Esophagus squamous epithelium (tissue), 4 donors: ENCODE measurements around the gene GPR21.

Experiments used
- POLR2A ChIP-seq, 4 donors: fragments of 450-650 bp; IDR thresholded peaks; one replicate each; pipeline ENCODE4 v1.6.1; 2017; ENCODE audit warnings: antibody characterized with exemption in 4 of 4, mild to moderate bottlenecking in 4 of 4, moderate library complexity in 3 of 4
- TF ChIP-seq, protein P1 (sequence below), 6 experiments: fragments of 450-650 bp in 4 of 6; fragments of 200-600 bp in 2 of 6; sonication (generic) in 2 of 6; IDR thresholded peaks; one replicate each; pipeline ENCODE4 v1.5.1; 2016 to 2019; ENCODE audit warnings: antibody characterized with exemption in 6 of 6, mild to moderate bottlenecking in 4 of 6, moderate library complexity in 4 of 6

GRCh38 chr9:123074628-123075027, 41.2 kb downstream of the GPR21 start:
- TF ChIP-seq, protein P1, sequence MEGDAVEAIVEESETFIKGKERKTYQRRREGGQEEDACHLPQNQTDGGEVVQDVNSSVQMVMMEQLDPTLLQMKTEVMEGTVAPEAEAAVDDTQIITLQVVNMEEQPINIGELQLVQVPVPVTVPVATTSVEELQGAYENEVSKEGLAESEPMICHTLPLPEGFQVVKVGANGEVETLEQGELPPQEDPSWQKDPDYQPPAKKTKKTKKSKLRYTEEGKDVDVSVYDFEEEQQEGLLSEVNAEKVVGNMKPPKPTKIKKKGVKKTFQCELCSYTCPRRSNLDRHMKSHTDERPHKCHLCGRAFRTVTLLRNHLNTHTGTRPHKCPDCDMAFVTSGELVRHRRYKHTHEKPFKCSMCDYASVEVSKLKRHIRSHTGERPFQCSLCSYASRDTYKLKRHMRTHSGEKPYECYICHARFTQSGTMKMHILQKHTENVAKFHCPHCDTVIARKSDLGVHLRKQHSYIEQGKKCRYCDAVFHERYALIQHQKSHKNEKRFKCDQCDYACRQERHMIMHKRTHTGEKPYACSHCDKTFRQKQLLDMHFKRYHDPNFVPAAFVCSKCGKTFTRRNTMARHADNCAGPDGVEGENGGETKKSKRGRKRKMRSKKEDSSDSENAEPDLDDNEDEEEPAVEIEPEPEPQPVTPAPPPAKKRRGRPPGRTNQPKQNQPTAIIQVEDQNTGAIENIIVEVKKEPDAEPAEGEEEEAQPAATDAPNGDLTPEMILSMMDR (IDR thresholded peaks at IDR 0.05), result no peak
- no peak for TF ChIP-seq POLR2A (IDR thresholded peaks at IDR 0.05)
